Nephron progenitor cell (in vitro differentiated cells): ENCODE measurements around the gene RNF128.
A peak's percentile ranks its signal among the peaks of the same experiment; 100 is the strongest.

Experiments
- DNase-seq: peaks from one replicate; pipeline ENCODE4 v3.0.0; 2021
- H3K27ac Mint-ChIP-seq: 2 replicates; pipeline ENCODE4 v1.8.0; 2021; ENCODE audit warnings: mild to moderate bottlenecking, moderate library complexity, mixed read lengths
- H3K27me3 Mint-ChIP-seq: 2 replicates; pipeline ENCODE4 v1.8.0; 2021; ENCODE audit warnings: mild to moderate bottlenecking, low read depth, mixed read lengths; ENCODE audit not compliant: poor library complexity
- H3K36me3 Mint-ChIP-seq: 2 replicates; pipeline ENCODE4 v1.8.0; 2021; ENCODE audit warnings: low read depth, mixed read lengths
- H3K4me1 Mint-ChIP-seq: 2 replicates; pipeline ENCODE4 v1.8.0; 2021; ENCODE audit warnings: mixed read lengths
- H3K4me3 Mint-ChIP-seq: 2 replicates; pipeline ENCODE4 v1.8.0; 2021; ENCODE audit warnings: mild to moderate bottlenecking, moderate library complexity, mixed read lengths
- H3K9me3 Mint-ChIP-seq: 2 replicates; pipeline ENCODE4 v1.8.0; 2021; ENCODE audit warnings: mild to moderate bottlenecking, moderate library complexity, mixed read lengths
- TF ChIP-seq, protein P1 (sequence below): fragments of 200-600 bp; sonication (generic); IDR thresholded peaks from 2 replicates; pipeline ENCODE4 v1.5.0; 2021; ENCODE audit warnings: antibody characterized with exemption

The RNF128 gene, protein sequence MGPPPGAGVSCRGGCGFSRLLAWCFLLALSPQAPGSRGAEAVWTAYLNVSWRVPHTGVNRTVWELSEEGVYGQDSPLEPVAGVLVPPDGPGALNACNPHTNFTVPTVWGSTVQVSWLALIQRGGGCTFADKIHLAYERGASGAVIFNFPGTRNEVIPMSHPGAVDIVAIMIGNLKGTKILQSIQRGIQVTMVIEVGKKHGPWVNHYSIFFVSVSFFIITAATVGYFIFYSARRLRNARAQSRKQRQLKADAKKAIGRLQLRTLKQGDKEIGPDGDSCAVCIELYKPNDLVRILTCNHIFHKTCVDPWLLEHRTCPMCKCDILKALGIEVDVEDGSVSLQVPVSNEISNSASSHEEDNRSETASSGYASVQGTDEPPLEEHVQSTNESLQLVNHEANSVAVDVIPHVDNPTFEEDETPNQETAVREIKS

DNA sequence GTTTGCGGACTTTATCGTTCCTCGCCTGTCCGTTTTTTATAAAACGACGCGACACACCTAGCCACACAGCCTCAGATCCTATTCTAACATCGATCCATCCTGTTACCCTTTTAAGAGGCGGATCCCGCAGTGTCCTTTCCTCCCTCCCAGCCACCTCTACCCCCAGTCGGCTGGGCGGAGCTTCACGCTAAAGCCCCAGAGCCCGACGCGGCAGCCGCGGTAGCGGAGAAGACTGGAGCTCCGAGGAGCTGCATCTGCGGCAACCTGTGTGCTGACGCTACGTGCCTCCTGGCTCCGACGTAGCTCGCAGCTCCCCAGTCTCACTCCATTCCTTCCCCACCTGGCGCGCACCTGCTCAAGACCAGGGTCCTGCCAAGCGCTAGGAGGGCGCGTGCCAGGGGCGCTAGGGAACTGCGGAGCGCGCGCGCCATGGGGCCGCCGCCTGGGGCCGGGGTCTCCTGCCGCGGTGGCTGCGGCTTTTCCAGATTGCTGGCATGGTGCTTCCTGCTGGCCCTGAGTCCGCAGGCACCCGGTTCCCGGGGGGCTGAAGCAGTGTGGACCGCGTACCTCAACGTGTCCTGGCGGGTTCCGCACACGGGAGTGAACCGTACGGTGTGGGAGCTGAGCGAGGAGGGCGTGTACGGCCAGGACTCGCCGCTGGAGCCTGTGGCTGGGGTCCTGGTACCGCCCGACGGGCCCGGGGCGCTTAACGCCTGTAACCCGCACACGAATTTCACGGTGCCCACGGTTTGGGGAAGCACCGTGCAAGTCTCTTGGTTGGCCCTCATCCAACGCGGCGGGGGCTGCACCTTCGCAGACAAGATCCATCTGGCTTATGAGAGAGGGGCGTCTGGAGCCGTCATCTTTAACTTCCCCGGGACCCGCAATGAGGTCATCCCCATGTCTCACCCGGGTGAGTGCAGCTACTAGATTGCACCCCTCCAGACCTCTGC lies at the start of gene RNF128:
Gene RNF128 (plus strand): TSS at position 217 of the 953 bp plus-strand sequence. CDS start 213 bp downstream, at position 430.
- H3K36me3 Mint-ChIP-seq = no peaks in the 10 kb centered on the region
- peak within 1 kb of the TSS; percentile 83 for H3K4me3 Mint-ChIP-seq
- H3K27me3 Mint-ChIP-seq = peaks cover 75% of the 10 kb centered on the region
- peaks cover 7% of the 10 kb centered on the region for H3K4me1 Mint-ChIP-seq
- H3K9me3 Mint-ChIP-seq = peaks cover 25% of the 10 kb centered on the region
- peak; percentile 61 for DNase-seq
- TF ChIP-seq, protein P1, sequence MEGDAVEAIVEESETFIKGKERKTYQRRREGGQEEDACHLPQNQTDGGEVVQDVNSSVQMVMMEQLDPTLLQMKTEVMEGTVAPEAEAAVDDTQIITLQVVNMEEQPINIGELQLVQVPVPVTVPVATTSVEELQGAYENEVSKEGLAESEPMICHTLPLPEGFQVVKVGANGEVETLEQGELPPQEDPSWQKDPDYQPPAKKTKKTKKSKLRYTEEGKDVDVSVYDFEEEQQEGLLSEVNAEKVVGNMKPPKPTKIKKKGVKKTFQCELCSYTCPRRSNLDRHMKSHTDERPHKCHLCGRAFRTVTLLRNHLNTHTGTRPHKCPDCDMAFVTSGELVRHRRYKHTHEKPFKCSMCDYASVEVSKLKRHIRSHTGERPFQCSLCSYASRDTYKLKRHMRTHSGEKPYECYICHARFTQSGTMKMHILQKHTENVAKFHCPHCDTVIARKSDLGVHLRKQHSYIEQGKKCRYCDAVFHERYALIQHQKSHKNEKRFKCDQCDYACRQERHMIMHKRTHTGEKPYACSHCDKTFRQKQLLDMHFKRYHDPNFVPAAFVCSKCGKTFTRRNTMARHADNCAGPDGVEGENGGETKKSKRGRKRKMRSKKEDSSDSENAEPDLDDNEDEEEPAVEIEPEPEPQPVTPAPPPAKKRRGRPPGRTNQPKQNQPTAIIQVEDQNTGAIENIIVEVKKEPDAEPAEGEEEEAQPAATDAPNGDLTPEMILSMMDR = no peak
- no peak within 1 kb of the TSS for H3K27ac Mint-ChIP-seq

DNA sequence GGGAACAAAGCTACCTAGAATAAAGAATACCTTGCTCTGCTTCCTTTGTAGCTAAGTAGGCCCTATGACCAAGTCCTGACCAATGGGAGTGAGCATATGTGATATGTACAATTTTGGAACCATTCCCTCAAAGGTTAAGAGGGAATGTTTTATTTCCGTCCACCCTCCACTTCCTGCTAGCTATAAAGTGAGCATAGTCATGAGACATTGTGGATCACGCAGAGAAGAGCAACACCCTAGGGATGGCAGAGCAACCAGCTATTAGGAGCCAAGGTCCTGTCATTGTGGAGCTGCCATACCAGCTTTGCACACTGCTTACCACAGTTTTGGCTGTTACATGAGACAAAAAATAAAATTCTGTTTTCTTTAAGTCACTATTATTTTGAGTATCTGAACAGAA lies 45.8 kb upstream of the RNF128 start:
- no peaks in the 10 kb centered on the region for H3K4me1 Mint-ChIP-seq
- TF ChIP-seq, protein P1 = no peak
- H3K27ac Mint-ChIP-seq = no peak overlapping the region
- no peaks in the 10 kb centered on the region for H3K27me3 Mint-ChIP-seq
- no peak for DNase-seq
- peaks cover 15% of the 10 kb centered on the region for H3K9me3 Mint-ChIP-seq
- no peaks in the 10 kb centered on the region for H3K36me3 Mint-ChIP-seq
- no peak overlapping the region for H3K4me3 Mint-ChIP-seq

DNA sequence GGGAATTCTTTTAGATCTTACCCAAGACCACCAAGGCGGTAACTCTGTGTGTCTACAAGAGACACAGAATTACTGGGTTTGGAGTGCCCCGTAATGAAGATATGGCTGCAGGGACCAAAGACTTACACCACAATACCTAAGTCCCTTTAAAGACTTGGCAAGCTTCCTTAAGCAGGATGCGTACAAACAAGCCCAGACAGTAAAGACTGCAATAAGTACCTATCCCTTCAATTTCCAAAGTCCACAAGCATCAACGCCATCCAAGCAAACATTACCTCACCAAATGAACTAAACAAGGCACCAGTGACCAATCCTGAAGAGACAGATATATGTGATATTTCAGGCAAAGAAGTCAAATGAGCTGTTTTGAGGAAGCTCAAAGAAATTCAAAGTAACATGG lies 42.3 kb upstream of the RNF128 start:
- no peaks in the 10 kb centered on the region for H3K27me3 Mint-ChIP-seq
- H3K4me1 Mint-ChIP-seq = no peaks in the 10 kb centered on the region
- no peak overlapping the region for H3K4me3 Mint-ChIP-seq
- no peak for DNase-seq
- H3K9me3 Mint-ChIP-seq = peaks cover 23% of the 10 kb centered on the region
- no peaks in the 10 kb centered on the region for H3K36me3 Mint-ChIP-seq
- TF ChIP-seq, protein P1 = no peak
- H3K27ac Mint-ChIP-seq = no peak overlapping the region

DNA sequence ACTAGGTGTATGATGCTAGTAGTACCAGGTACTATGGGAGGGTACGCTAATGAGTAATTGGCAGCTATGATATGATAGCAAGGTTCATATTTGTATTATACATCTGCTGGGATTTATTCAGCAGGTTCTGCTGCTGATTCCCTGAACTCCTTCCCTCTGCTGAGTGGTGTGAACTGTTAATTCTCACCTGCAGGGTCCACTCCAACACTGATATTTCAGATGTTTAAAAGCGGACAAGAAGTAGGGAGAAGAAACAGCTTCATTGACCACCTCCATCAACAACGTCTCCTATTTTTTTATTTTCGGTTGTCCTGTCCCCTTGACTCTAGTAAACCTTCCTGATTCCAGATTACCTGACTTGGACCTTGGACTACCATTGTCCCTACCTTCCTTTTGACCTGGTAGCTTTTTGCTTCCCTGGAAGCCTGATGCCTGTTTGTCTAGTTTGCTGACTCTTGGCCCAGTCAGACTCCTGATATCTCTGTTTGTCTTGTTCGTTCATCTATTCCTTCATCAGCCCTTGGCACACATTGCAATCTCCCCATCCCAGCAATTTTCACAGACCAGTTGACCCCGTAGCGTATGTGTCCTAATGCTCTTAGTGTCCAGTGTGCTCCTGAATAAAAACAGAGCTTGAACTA lies 34.0 kb upstream of the RNF128 start:
- H3K4me1 Mint-ChIP-seq = peaks cover 5% of the 10 kb centered on the region
- TF ChIP-seq, protein P1 = no peak
- DNase-seq = no peak
- H3K4me3 Mint-ChIP-seq = no peak overlapping the region
- H3K9me3 Mint-ChIP-seq = peaks cover 11% of the 10 kb centered on the region
- H3K36me3 Mint-ChIP-seq = no peaks in the 10 kb centered on the region
- H3K27me3 Mint-ChIP-seq = peaks cover 7% of the 10 kb centered on the region
- H3K27ac Mint-ChIP-seq = no peak overlapping the region

DNA sequence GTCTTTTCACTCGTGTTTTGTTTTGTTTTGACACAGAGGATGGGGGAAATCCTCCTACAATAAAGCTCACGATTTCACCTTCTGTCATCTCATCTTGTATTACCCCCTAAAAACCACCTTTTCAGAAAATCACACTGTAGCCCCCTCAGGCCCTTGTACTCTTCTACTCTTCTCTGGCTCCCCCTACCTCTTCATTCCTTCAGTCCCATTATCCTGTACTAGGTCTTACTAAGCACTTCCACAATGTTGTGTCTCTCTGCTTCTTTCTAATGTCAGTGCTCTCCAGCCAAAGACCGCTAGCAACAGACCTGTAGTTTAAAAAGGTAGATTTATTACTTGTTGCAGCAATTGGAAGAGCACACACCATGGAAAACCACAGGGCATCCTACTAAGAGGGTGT lies 30.0 kb upstream of the RNF128 start:
- no peaks in the 10 kb centered on the region for H3K36me3 Mint-ChIP-seq
- H3K4me1 Mint-ChIP-seq = peaks cover 5% of the 10 kb centered on the region
- DNase-seq = no peak
- TF ChIP-seq, protein P1 = no peak
- peaks cover 6% of the 10 kb centered on the region for H3K27me3 Mint-ChIP-seq
- H3K27ac Mint-ChIP-seq = no peak overlapping the region
- H3K9me3 Mint-ChIP-seq = peaks cover 8% of the 10 kb centered on the region
- H3K4me3 Mint-ChIP-seq = no peak overlapping the region
